ENCODE measurements around the gene GP1BA. TPM values are rescaled to one million over a fixed set of nuclear protein-coding genes. Genes with fewer than 3 reads are reported as not detected.

The GP1BA gene
- total RNA-seq, 1 experiment from 2014 or later, result 0.15 TPM

DNA sequence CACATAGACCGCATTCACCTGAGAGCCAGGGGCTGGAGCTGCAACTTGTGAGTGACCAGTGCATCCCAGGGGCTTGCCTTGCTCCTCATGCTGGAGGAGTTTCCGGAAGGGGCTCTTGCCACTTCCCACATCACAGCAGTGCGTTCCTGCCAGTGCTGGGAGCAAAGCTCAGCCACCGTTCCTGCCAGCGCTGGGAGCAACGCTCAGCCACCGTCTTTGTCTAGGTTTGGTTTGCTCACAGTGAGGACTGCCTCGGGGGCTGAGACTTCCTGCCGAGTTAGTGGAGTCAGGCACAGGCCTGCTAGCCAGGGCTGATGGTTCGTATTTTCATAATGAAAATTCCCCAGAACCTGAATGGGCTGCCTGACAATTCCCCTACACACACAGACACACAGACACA, 23.8 kb upstream of the GP1BA start:
- Histone ChIP-seq H3K4me3 (ENCODE audit: low read depth in 2 of 2, low read length in 2 of 2) (no peak overlapping the region), H3K27me3 (ENCODE audit: control insufficient read depth, insufficient read depth, low read length) (no peaks in the 10 kb centered on the region), H3K36me3 (ENCODE audit: control insufficient read depth, insufficient read depth, low read length) (no peaks in the 10 kb centered on the region), H3K4me1 (ENCODE audit: control insufficient read depth, insufficient read depth, low read length) (peaks cover 8% of the 10 kb centered on the region; the same call in 1 of the 2 replicates), H3K9me3 (ENCODE audit: control insufficient read depth, insufficient read depth, low read depth, low read length) (no peaks in the 10 kb centered on the region), H3K27ac (ENCODE audit: low read length) (peak overlapping the region; percentile 34; the same call in 1 of the 2 replicates)
- no TSS peak for BruUV-seq (replicated peaks)
- DNase-seq (ENCODE audit: low read depth, low spot score) (no peak), ATAC-seq (peak; percentile 65)
- in situ Hi-C loops (cut with HindIII; ENCODE audit: low pct_unique_long_range_greater_than_20kb, low sequenced_read_pairs) (no loop called here), intact Hi-C loops (cut with micrococcal nuclease; ENCODE audit: unreplicated experiment) (no loop called here)
- no peak for TF ChIP-seq POLR2AphosphoS5 (IDR thresholded peaks at IDR 0.05; ENCODE audit: low read depth, low read length)
- TF ChIP-seq, protein P1, sequence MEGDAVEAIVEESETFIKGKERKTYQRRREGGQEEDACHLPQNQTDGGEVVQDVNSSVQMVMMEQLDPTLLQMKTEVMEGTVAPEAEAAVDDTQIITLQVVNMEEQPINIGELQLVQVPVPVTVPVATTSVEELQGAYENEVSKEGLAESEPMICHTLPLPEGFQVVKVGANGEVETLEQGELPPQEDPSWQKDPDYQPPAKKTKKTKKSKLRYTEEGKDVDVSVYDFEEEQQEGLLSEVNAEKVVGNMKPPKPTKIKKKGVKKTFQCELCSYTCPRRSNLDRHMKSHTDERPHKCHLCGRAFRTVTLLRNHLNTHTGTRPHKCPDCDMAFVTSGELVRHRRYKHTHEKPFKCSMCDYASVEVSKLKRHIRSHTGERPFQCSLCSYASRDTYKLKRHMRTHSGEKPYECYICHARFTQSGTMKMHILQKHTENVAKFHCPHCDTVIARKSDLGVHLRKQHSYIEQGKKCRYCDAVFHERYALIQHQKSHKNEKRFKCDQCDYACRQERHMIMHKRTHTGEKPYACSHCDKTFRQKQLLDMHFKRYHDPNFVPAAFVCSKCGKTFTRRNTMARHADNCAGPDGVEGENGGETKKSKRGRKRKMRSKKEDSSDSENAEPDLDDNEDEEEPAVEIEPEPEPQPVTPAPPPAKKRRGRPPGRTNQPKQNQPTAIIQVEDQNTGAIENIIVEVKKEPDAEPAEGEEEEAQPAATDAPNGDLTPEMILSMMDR (IDR thresholded peaks at IDR 0.05), result no peak
- TF ChIP-seq SIN3A (IDR thresholded peaks at IDR 0.05; ENCODE audit: borderline replicate concordance, insufficient read depth, low read depth, low read length), result no peak
- TF ChIP-seq, protein P2, sequence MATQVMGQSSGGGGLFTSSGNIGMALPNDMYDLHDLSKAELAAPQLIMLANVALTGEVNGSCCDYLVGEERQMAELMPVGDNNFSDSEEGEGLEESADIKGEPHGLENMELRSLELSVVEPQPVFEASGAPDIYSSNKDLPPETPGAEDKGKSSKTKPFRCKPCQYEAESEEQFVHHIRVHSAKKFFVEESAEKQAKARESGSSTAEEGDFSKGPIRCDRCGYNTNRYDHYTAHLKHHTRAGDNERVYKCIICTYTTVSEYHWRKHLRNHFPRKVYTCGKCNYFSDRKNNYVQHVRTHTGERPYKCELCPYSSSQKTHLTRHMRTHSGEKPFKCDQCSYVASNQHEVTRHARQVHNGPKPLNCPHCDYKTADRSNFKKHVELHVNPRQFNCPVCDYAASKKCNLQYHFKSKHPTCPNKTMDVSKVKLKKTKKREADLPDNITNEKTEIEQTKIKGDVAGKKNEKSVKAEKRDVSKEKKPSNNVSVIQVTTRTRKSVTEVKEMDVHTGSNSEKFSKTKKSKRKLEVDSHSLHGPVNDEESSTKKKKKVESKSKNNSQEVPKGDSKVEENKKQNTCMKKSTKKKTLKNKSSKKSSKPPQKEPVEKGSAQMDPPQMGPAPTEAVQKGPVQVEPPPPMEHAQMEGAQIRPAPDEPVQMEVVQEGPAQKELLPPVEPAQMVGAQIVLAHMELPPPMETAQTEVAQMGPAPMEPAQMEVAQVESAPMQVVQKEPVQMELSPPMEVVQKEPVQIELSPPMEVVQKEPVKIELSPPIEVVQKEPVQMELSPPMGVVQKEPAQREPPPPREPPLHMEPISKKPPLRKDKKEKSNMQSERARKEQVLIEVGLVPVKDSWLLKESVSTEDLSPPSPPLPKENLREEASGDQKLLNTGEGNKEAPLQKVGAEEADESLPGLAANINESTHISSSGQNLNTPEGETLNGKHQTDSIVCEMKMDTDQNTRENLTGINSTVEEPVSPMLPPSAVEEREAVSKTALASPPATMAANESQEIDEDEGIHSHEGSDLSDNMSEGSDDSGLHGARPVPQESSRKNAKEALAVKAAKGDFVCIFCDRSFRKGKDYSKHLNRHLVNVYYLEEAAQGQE (IDR thresholded peaks at IDR 0.05; ENCODE audit: insufficient read depth in 1 of 2, low read depth in 2 of 2, low read length in 1 of 2), result no peak
- TF ChIP-seq TCF7L2 (IDR thresholded peaks at IDR 0.05; ENCODE audit: low read depth, low read length), result no peak
- ChIA-PET POLR2A (no interaction called here), CTCF (interaction anchor here (0.6 to 1.1 kb wide), 2 partner anchors 9 to 27 kb away, joined by 3 to 4 read pairs; partner anchors contain the start of gene C17orf107)

DNA sequence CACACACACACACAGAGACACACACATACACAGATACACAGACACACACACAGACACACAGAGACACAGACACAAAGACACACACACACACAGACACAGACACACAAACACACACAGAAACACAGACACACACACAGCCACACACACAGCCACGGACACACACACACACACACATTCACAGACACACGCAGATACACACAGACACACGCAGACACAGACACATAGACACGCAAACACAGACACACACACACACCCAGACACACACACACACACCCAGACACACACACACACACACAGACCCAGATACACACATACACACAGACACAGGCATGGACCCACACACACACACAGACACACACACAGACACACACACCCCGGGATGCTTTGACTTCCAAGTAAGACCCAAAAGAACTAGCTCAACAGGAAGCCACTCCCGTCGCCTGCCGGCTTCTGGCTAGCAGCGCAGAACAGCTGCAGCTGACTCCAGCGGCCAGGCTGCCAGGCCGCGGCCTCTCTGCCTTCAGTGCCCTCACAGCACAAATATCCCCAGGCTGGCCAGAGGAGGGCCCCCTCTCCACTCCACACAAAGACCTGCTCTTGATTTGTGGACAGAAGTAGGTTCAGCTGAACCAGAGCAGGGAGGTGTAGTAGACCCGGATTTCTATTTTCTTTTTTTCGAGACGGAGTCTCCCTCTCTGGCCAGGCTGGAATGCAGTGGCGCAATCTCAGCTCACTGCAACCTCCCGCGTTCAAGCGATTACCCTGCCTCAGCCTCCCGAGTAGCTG, 23.2 kb upstream of the GP1BA start:
- ATAC-seq (peak; percentile 96), DNase-seq (ENCODE audit: low read depth, low spot score) (peak; percentile 65)
- peak overlapping the region; percentile 34; the same call in 1 of the 2 replicates for H3K27ac ChIP-seq (ENCODE audit: low read length)
- H3K9me3 ChIP-seq (ENCODE audit: control insufficient read depth, insufficient read depth, low read depth, low read length), result no peaks in the 10 kb centered on the region
- TF ChIP-seq TCF7L2 (IDR thresholded peaks at IDR 0.05; ENCODE audit: low read depth, low read length) (no peak), SIN3A (IDR thresholded peaks at IDR 0.05; ENCODE audit: borderline replicate concordance, insufficient read depth, low read depth, low read length) (no peak)
- TF ChIP-seq, protein P1 (IDR thresholded peaks at IDR 0.05), result peak; percentile 90
- TF ChIP-seq, protein P2 (IDR thresholded peaks at IDR 0.05; ENCODE audit: insufficient read depth in 1 of 2, low read depth in 2 of 2, low read length in 1 of 2), result no peak
- intact Hi-C loops (cut with micrococcal nuclease; ENCODE audit: unreplicated experiment) (no loop called here), in situ Hi-C loops (cut with HindIII; ENCODE audit: low pct_unique_long_range_greater_than_20kb, low sequenced_read_pairs) (no loop called here)
- no peaks in the 10 kb centered on the region for H3K36me3 ChIP-seq (ENCODE audit: control insufficient read depth, insufficient read depth, low read length)
- ChIA-PET POLR2A (no interaction called here), CTCF (interaction anchor here (0.6 to 1.1 kb wide), 3 partner anchors 10 to 28 kb away, joined by 3 to 4 read pairs (median 4); partner anchors contain the start of gene C17orf107)
- H3K4me3 ChIP-seq (ENCODE audit: low read depth in 2 of 2, low read length in 2 of 2), result no peak overlapping the region
- peaks cover 8% of the 10 kb centered on the region; the same call in 1 of the 2 replicates for H3K4me1 ChIP-seq (ENCODE audit: control insufficient read depth, insufficient read depth, low read length)
- no TSS peak for BruUV-seq (replicated peaks)
- no peaks in the 10 kb centered on the region for H3K27me3 ChIP-seq (ENCODE audit: control insufficient read depth, insufficient read depth, low read length)
